Trophoblast cell (in vitro differentiated cells and primary cell): Measurements from ENCODE around the gene RTP1.

Source experiments
- DNase-seq, 2 donors: peaks; one replicate each; pipeline ENCODE4 v3.0.0-alpha.2; 2016
- H2AFZ ChIP-seq: 2 replicates; pipeline ENCODE4 v1.6.1; 2013; ENCODE audit warnings: low read length, moderate library complexity, mild to moderate bottlenecking; ENCODE audit not compliant: insufficient read depth, poor library complexity
- H2AK5ac ChIP-seq: 2 replicates; pipeline ENCODE4 v1.6.1; 2013; ENCODE audit warnings: mild to moderate bottlenecking, low read length
- H2BK120ac ChIP-seq: 2 replicates; pipeline ENCODE4 v1.6.1; 2013; ENCODE audit warnings: low read length, mild to moderate bottlenecking, moderate library complexity; ENCODE audit not compliant: insufficient read depth, poor library complexity
- H2BK12ac ChIP-seq: 2 replicates; pipeline ENCODE4 v1.6.1; 2013; ENCODE audit warnings: mild to moderate bottlenecking, low read length, moderate library complexity
- H2BK5ac ChIP-seq: 2 replicates; pipeline ENCODE4 v1.6.1; 2013; ENCODE audit warnings: low read length, low read depth, moderate library complexity, mild to moderate bottlenecking; ENCODE audit not compliant: poor library complexity
- H3K14ac ChIP-seq: 2 replicates; pipeline ENCODE4 v1.6.1; 2013; ENCODE audit warnings: mild to moderate bottlenecking, low read length
- H3K18ac ChIP-seq: 2 replicates; pipeline ENCODE4 v1.6.1; 2013; ENCODE audit warnings: mild to moderate bottlenecking, low read length
- H3K23ac ChIP-seq: 2 replicates; pipeline ENCODE4 v1.6.1; 2013; ENCODE audit warnings: low read length
- H3K27ac ChIP-seq: 2 replicates; pipeline ENCODE4 v1.5.1; 2013; ENCODE audit warnings: low read depth, mild to moderate bottlenecking, inconsistent platforms, low read length, moderate library complexity
- H3K27me3 ChIP-seq: 2 replicates; pipeline ENCODE4 v1.6.1; 2013; ENCODE audit warnings: inconsistent platforms, mild to moderate bottlenecking, low read length, moderate library complexity; ENCODE audit not compliant: insufficient read depth
- H3K36me3 ChIP-seq, 2 experiments: 1 replicate in 1 of 2; 2 replicates in 1 of 2; pipeline ENCODE4 v1.6.1; 2013; ENCODE audit warnings: low read length in 2 of 2, mild to moderate bottlenecking in 2 of 2, moderate library complexity in 1 of 2; ENCODE audit not compliant: insufficient read depth in 2 of 2, control insufficient read depth in 1 of 2
- H3K4ac ChIP-seq: 2 replicates; pipeline ENCODE4 v1.6.1; 2013; ENCODE audit warnings: low read depth, mild to moderate bottlenecking, low read length, moderate library complexity
- H3K4me1 ChIP-seq, 2 experiments: 1 replicate in 1 of 2; 2 replicates in 1 of 2; pipeline ENCODE4 v1.6.1; 2013; ENCODE audit warnings: low read length in 2 of 2, mild to moderate bottlenecking in 2 of 2, moderate library complexity in 1 of 2; ENCODE audit not compliant: insufficient read depth in 2 of 2, control insufficient read depth in 1 of 2
- H3K4me2 ChIP-seq: 2 replicates; pipeline ENCODE4 v1.6.1; 2013; ENCODE audit warnings: inconsistent platforms, mild to moderate bottlenecking, low read length, moderate library complexity
- H3K4me3 ChIP-seq: 2 replicates; pipeline ENCODE4 v1.5.1; 2013; ENCODE audit warnings: mild to moderate bottlenecking, low read depth, low read length, inconsistent platforms
- H3K79me1 ChIP-seq: one replicate; pipeline ENCODE4 v1.6.1; 2013; ENCODE audit warnings: low read length
- H3K79me2 ChIP-seq: 2 replicates; pipeline ENCODE4 v1.6.1; 2013; ENCODE audit warnings: low read length, mild to moderate bottlenecking; ENCODE audit not compliant: control insufficient read depth, insufficient read depth, poor library complexity
- H3K9ac ChIP-seq: 2 replicates; pipeline ENCODE4 v1.6.1; 2013; ENCODE audit warnings: mild to moderate bottlenecking, low read length
- H3K9me3 ChIP-seq: 2 replicates; pipeline ENCODE4 v1.6.1; 2013; ENCODE audit warnings: low read depth, mild to moderate bottlenecking, control low read depth, inconsistent platforms, low read length; ENCODE audit not compliant: insufficient read depth
- H4K12ac ChIP-seq: 2 replicates; pipeline ENCODE4 v1.6.1; 2013; ENCODE audit warnings: low read depth, mild to moderate bottlenecking, low read length, moderate library complexity
- H4K8ac ChIP-seq: 2 replicates; pipeline ENCODE4 v1.6.1; 2013; ENCODE audit warnings: low read depth, mild to moderate bottlenecking, low read length, moderate library complexity
- H4K91ac ChIP-seq: one replicate; pipeline ENCODE4 v1.6.1; 2013; ENCODE audit warnings: low read depth, mild to moderate bottlenecking, low read length, moderate library complexity
- WGBS: extraction: QIAGEN DNeasy Blood & Tissue Kit; methylation state at CpG from one replicate; pipeline ENCODE4 v1.1.7; 2013; ENCODE audit warnings: missing lambda C conversion rate; ENCODE audit not compliant: insufficient read length, insufficient coverage; ENCODE audit errors: extremely low coverage; 5-methylcytosine and 5-hydroxymethylcytosine counted together

Gene RTP1

GRCh38 chr3:187183210-187183862, 13.9 kb upstream of the RTP1 start:
- Histone ChIP-seq H2AK5ac (no peak overlapping the region), H2BK120ac (peak overlapping the region; percentile 53), H3K9me3 (no peaks in the 10 kb centered on the region), H3K79me2 (peaks cover 2% of the 10 kb centered on the region), H4K12ac (no peak overlapping the region), H4K8ac (peak overlapping the region; percentile 9), H3K4me2 (no peak overlapping the region), H3K27ac (no peak overlapping the region), H3K79me1 (peaks cover 6% of the 10 kb centered on the region), H3K36me3 (no peaks in the 10 kb centered on the region), H3K27me3 (no peaks in the 10 kb centered on the region), H3K23ac (no peak overlapping the region), H2BK5ac (no peak overlapping the region), H3K9ac (no peak overlapping the region), H3K4me1 (peaks cover 4 to 10% of the 10 kb centered on the region in 2 experiments), H3K4ac (no peak overlapping the region), H3K18ac (no peak overlapping the region), H3K14ac (no peak overlapping the region), H2BK12ac (no peak overlapping the region), H2AFZ (no peak overlapping the region), H3K4me3 (peak overlapping the region; percentile 39), H4K91ac (peak overlapping the region; percentile 13)
- no CpG with 5 or more reads among the region's 7 CpGs for WGBS
- no peak for DNase-seq

DNA sequence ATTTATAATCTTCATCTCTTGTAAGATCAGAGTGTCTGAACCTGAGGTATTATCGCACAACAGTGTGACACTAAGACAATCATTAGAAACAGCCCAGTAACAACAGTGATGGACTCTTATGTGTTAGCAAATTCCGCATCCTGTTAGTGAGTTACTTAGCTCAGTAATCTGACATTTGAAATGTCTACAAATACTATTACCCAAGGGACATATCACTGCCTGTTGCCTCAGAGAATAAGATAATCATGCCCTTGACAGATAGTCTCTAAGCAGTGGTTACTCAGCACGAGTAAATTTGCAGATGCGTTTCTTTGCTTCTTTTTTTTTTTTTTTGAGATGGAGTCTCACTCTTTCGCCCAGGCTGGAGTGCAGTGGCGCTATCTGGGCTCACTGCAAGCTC, 13.4 kb upstream of the RTP1 start:
- peaks cover 4 to 10% of the 10 kb centered on the region in 2 experiments for H3K4me1 ChIP-seq
- H2AFZ ChIP-seq: no peak overlapping the region
- no peaks in the 10 kb centered on the region for H3K36me3 ChIP-seq
- H3K4ac ChIP-seq: no peak overlapping the region
- H3K23ac ChIP-seq: no peak overlapping the region
- no peak overlapping the region for H3K18ac ChIP-seq
- H3K9me3 ChIP-seq: no peaks in the 10 kb centered on the region
- no peak overlapping the region for H2BK12ac ChIP-seq
- H3K4me3 ChIP-seq: no peak overlapping the region
- no peak overlapping the region for H2AK5ac ChIP-seq
- H3K9ac ChIP-seq: no peak overlapping the region
- H3K4me2 ChIP-seq: no peak overlapping the region
- peaks cover 6% of the 10 kb centered on the region for H3K79me1 ChIP-seq
- H3K27me3 ChIP-seq: no peaks in the 10 kb centered on the region
- H2BK120ac ChIP-seq: no peak overlapping the region
- no peak overlapping the region for H3K27ac ChIP-seq
- no peak overlapping the region for H3K14ac ChIP-seq
- H4K91ac ChIP-seq: no peak overlapping the region
- no peak overlapping the region for H2BK5ac ChIP-seq
- DNase-seq: peak in 1 of 2 donors; percentile 53
- no CpG with 5 or more reads among the region's 6 CpGs for WGBS
- no peak overlapping the region for H4K8ac ChIP-seq
- H4K12ac ChIP-seq: no peak overlapping the region
- peaks cover 2% of the 10 kb centered on the region for H3K79me2 ChIP-seq

GRCh38 chr3:187185759-187186158, 11.5 kb upstream of the RTP1 start:
- Histone ChIP-seq H2BK5ac (no peak overlapping the region), H3K27me3 (no peaks in the 10 kb centered on the region), H3K79me2 (peaks cover 2% of the 10 kb centered on the region), H3K79me1 (peaks cover 7% of the 10 kb centered on the region), H3K27ac (no peak overlapping the region), H4K8ac (no peak overlapping the region), H4K91ac (peak overlapping the region; percentile 29), H2BK120ac (no peak overlapping the region), H3K9ac (no peak overlapping the region), H3K36me3 (no peaks in the 10 kb centered on the region), H3K4me2 (no peak overlapping the region), H2AK5ac (no peak overlapping the region), H3K23ac (no peak overlapping the region), H3K4me1 (peaks cover 4 to 10% of the 10 kb centered on the region in 2 experiments), H4K12ac (no peak overlapping the region), H2AFZ (no peak overlapping the region), H3K4me3 (no peak overlapping the region), H3K14ac (no peak overlapping the region), H3K18ac (no peak overlapping the region), H3K9me3 (no peaks in the 10 kb centered on the region), H3K4ac (no peak overlapping the region), H2BK12ac (no peak overlapping the region)
- DNase-seq: no peak
- WGBS: no CpG with 5 or more reads among the region's 4 CpGs

- H3K14ac ChIP-seq: no peak overlapping the region
- no CpG with 5 or more reads among the region's 2 CpGs for WGBS
- no peak overlapping the region for H3K4me3 ChIP-seq
- no peak overlapping the region for H3K23ac ChIP-seq
- H4K91ac ChIP-seq: no peak overlapping the region
- no peak overlapping the region for H3K9ac ChIP-seq
- no peaks in the 10 kb centered on the region for H3K9me3 ChIP-seq
- no peak overlapping the region for H2AFZ ChIP-seq
- H4K12ac ChIP-seq: no peak overlapping the region
- H2BK12ac ChIP-seq: no peak overlapping the region
- peak overlapping the region; percentile 16 for H3K4me2 ChIP-seq
- H3K79me2 ChIP-seq: peaks cover 2% of the 10 kb centered on the region
- no peak overlapping the region for H3K18ac ChIP-seq
- H2AK5ac ChIP-seq: no peak overlapping the region
- no peak for DNase-seq
- peaks cover 4 to 10% of the 10 kb centered on the region in 2 experiments for H3K4me1 ChIP-seq
- H2BK120ac ChIP-seq: no peak overlapping the region
- H2BK5ac ChIP-seq: no peak overlapping the region
- H3K36me3 ChIP-seq: no peaks in the 10 kb centered on the region
- H4K8ac ChIP-seq: no peak overlapping the region
- H3K27ac ChIP-seq: peak overlapping the region; percentile 65
- peaks cover 7% of the 10 kb centered on the region for H3K79me1 ChIP-seq
- no peak overlapping the region for H3K4ac ChIP-seq
- no peaks in the 10 kb centered on the region for H3K27me3 ChIP-seq
Measured at GRCh38 chr3:187186375-187186774, 10.9 kb upstream of the RTP1 start.
